ENCODE results near the gene PPP6R1.

DNA sequence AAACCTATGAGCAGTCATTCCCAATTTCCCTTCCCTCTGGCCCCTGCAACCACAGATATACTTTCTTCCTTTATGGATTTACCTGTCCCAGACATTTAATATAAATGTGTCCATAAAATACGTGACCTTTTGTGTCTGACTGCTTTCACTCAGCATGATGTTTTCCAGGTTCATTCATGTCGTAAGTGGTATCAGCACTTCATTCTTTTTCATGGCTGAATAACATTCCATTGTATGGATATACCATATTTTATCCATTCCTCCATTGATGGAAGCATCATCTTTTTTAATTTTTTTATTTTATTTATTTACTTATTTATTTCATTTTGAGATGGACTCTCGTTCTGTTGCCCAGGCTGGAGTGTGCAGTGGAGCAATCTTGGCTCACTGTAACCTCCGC is 8.0 kb upstream of the PPP6R1 start:
- no peak for TF ChIP-seq CTCF (IDR thresholded peaks at IDR 0.05 in 4 of 5, conservative IDR thresholded peaks at IDR 0.05 in 1 of 5)
- no peak for TF ChIP-seq POLR2A (IDR thresholded peaks at IDR 0.05)

Data from gastrocnemius medialis (tissue), 4 donors.